ENCODE results near the gene ARL13A. TPM values are rescaled to one million over a fixed set of nuclear protein-coding genes. Genes with fewer than 3 reads are reported as not detected.

Gene ARL13A
- not detected for total RNA-seq

GRCh38 chrX:100969408-100969807 lies at the start of gene ARL13A:
Gene ARL13A (plus strand): TSS chrX:100969708. CDS start chrX:100973690, 3,982 bp downstream.
- H3K27me3 ChIP-seq, result no peaks in the 10 kb centered on the region
- intact Hi-C loops (cut with DNase I), result no loop called here
- no peaks in the 10 kb centered on the region for H3K4me1 ChIP-seq
- H3K9me3 ChIP-seq, result no peaks in the 10 kb centered on the region
- WGBS, result 68% methylated on average over 2 of the region's 2 CpGs
- no peak for TF ChIP-seq POLR2AphosphoS5 (IDR thresholded peaks at IDR 0.05)
- TF ChIP-seq POLR2A (IDR thresholded peaks at IDR 0.05; ENCODE audit: low read depth), result no peak
- no peak for TF ChIP-seq CTCF (IDR thresholded peaks at IDR 0.05)
- TF ChIP-seq EP300 (IDR thresholded peaks at IDR 0.05), result no peak
- H3K4me3 ChIP-seq, result no peak within 1 kb of the TSS
- no peaks in the 10 kb centered on the region for H3K36me3 ChIP-seq
- DNase-seq (ENCODE audit: extremely low spot score), result no peak
- no peak within 1 kb of the TSS for H3K27ac ChIP-seq (replicated peaks in 1 of 4)

- intact Hi-C loops (cut with DNase I), result no loop called here
- no peaks in the 10 kb centered on the region for H3K36me3 ChIP-seq
- H3K4me1 ChIP-seq, result peaks cover 1 to 10% (median 9%) of the 10 kb centered on the region in 4 donors
- TF ChIP-seq POLR2A (IDR thresholded peaks at IDR 0.05; ENCODE audit: low read depth) (no peak), POLR2AphosphoS5 (IDR thresholded peaks at IDR 0.05) (no peak), CTCF (IDR thresholded peaks at IDR 0.05) (no peak), EP300 (IDR thresholded peaks at IDR 0.05) (no peak)
- no peak overlapping the region for H3K27ac ChIP-seq (replicated peaks in 1 of 4)
- no peak overlapping the region for H3K4me3 ChIP-seq
- 68% methylated on average over 3 of the region's 3 CpGs for WGBS
- DNase-seq (ENCODE audit: extremely low spot score), result no peak
- H3K9me3 ChIP-seq, result no peaks in the 10 kb centered on the region
- no peaks in the 10 kb centered on the region for H3K27me3 ChIP-seq
Measured at GRCh38 chrX:100924375-100924774, 45.1 kb upstream of the ARL13A start.

- Histone ChIP-seq H3K36me3 (no peaks in the 10 kb centered on the region), H3K27ac (replicated peaks in 1 of 4) (no peak overlapping the region), H3K9me3 (peaks cover 0 to 5% (median 0%) of the 10 kb centered on the region in 4 donors), H3K4me1 (peaks cover 3 to 15% (median 13%) of the 10 kb centered on the region in 4 donors), H3K27me3 (no peaks in the 10 kb centered on the region), H3K4me3 (no peak overlapping the region)
- intact Hi-C loops (cut with DNase I), result no loop called here
- 80% methylated on average over 2 of the region's 2 CpGs for WGBS
- no peak for DNase-seq (ENCODE audit: extremely low spot score)
- no peak for TF ChIP-seq POLR2AphosphoS5 (IDR thresholded peaks at IDR 0.05)
- TF ChIP-seq POLR2A (IDR thresholded peaks at IDR 0.05; ENCODE audit: low read depth), result no peak
- no peak for TF ChIP-seq CTCF (IDR thresholded peaks at IDR 0.05)
- TF ChIP-seq EP300 (IDR thresholded peaks at IDR 0.05), result no peak
Measured at GRCh38 chrX:100926453-100926852, 43.1 kb upstream of the ARL13A start.

- Histone ChIP-seq H3K4me3 (peak within 1 kb of the TSS; percentile 44 to 57 (median 48)), H3K4me1 (peaks cover 3 to 15% (median 13%) of the 10 kb centered on the region in 4 donors), H3K36me3 (no peaks in the 10 kb centered on the region), H3K27me3 (no peaks in the 10 kb centered on the region), H3K9me3 (peaks cover 0 to 7% (median 0%) of the 10 kb centered on the region in 4 donors), H3K27ac (replicated peaks in 1 of 4) (no peak within 1 kb of the TSS)
- WGBS, result 16% methylated on average over 5 of the region's 51 CpGs
- intact Hi-C loops (cut with DNase I), result no loop called here
- TF ChIP-seq CTCF (IDR thresholded peaks at IDR 0.05) (no peak), EP300 (IDR thresholded peaks at IDR 0.05) (no peak), POLR2AphosphoS5 (IDR thresholded peaks at IDR 0.05) (no peak), POLR2A (IDR thresholded peaks at IDR 0.05; ENCODE audit: low read depth) (no peak)
- no peak for DNase-seq (ENCODE audit: extremely low spot score)
Measured at GRCh38 chrX:100928660-100929613, 40.6 kb upstream of the ARL13A start, which contains the start of gene XKRX. Gene XKRX (minus strand): TSS chrX:100928917. CDS start chrX:100928304, 613 bp downstream.
